LNCAP (cell line): ENCODE data around the gene GRK5.

Experiments
- CTCF ChIP-seq: fragments of 450-650 bp; IDR thresholded peaks from 2 replicates; pipeline ENCODE4 v1.5.1; 2017; ENCODE audit warnings: mild to moderate bottlenecking

The GRK5 gene

GRCh38 chr10:119268871-119269506, 61.6 kb downstream of the GRK5 start:
- TF ChIP-seq CTCF = no peak

GRCh38 chr10:119269737-119270136, 62.4 kb downstream of the GRK5 start:
- TF ChIP-seq CTCF = no peak

- no peak for TF ChIP-seq CTCF
These were observed 63.5 kb downstream of the GRK5 start for GRCh38 chr10:119270762-119271366.

- no peak for TF ChIP-seq CTCF
These were observed 65.4 kb downstream of the GRK5 start for GRCh38 chr10:119272736-119273135.

GRCh38 chr10:119273413-119273812, 66.0 kb downstream of the GRK5 start:
- no peak for TF ChIP-seq CTCF

GRCh38 chr10:119274519-119275045, 67.2 kb downstream of the GRK5 start:
- TF ChIP-seq CTCF = no peak

GRCh38 chr10:119275085-119275484, 67.7 kb downstream of the GRK5 start:
- TF ChIP-seq CTCF = no peak
